GM21528 (cell line): Measurements from ENCODE around the gene IL10RA.

ENCODE experiments used
- ATAC-seq: cut with Tn5 transposase; IDR thresholded peaks from one replicate; pipeline ENCODE4 v1.9.1; 2021; ENCODE audit warnings: mild to moderate bottlenecking, moderate library complexity; ENCODE audit not compliant: unreplicated experiment, low FRiP score

IL10RA gene

DNA sequence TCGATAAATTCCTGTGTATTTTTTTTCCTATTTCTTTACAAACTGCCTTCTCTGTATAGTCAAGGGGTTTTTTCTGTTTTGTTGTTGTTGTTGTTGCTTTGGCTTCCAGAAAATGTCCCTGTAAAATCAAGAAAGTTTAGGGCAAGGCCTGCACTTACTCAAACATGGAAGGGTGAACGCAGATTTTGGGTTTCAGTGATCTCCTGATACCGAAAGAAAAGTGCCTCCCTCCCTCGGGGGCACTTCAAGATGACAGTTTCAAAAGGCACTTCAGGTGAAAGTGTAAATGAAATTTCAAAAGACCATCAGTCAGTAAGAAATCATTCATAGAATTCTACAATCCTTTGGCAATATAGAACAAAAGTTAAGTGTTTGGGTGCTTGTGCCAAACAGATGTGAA is 47.2 kb downstream of the IL10RA start:
- no peak for ATAC-seq

DNA sequence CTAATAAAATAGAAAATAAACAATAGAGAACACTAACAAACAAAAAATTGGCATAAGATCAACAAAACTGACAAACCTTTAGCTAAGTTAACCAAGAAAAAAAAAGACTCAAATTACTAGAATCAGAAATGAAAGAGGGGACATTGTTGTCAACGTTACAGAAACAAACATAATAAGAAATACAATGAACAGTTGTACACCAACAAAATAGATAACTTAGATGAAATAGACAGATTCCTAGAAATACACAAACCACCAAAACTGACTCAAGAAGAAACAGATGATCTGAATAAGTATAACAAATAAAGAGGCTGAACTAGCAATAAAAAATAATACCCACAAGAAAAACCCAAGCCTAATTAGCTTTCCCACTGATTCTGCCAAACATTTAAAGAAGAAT is 55.9 kb downstream of the IL10RA start:
- ATAC-seq, result no peak

DNA sequence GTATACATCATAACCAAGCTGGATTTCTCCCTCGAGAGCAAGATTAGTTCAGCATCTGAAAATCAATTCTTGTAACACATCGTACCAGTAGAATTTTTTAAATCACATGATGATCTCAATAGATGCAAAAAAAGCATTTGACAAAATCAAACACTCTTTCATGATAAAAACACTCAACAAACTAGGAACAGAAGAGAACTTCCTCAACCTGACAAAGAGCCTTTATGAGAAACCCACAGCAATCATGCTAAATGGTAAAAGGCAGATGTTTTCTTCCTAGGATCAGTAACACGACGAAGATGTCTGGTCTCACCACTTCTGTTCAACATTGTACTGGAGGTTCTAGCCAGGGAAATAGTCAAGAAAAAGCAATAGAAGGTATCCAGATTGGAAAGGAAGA is 56.6 kb downstream of the IL10RA start:
- ATAC-seq, result no peak

DNA sequence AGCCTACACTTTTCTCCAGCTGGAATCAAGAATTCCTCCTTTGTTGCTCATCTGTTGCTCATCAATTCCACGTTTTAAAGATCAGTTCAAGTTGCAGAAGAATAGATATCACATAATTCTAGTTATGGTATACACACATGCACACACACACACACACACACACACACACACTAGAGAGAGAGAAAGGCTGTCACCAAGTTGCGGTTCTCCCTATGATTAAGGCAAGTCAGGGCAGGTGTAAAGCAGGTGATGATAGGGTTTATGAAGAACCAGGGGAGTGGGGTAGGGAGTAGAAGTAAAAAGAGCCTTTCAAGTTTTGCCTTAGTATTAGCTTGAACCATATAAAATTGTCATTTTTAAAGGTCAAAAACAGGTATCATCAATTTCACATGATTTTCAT is 59.0 kb downstream of the IL10RA start:
- ATAC-seq, result no peak

DNA sequence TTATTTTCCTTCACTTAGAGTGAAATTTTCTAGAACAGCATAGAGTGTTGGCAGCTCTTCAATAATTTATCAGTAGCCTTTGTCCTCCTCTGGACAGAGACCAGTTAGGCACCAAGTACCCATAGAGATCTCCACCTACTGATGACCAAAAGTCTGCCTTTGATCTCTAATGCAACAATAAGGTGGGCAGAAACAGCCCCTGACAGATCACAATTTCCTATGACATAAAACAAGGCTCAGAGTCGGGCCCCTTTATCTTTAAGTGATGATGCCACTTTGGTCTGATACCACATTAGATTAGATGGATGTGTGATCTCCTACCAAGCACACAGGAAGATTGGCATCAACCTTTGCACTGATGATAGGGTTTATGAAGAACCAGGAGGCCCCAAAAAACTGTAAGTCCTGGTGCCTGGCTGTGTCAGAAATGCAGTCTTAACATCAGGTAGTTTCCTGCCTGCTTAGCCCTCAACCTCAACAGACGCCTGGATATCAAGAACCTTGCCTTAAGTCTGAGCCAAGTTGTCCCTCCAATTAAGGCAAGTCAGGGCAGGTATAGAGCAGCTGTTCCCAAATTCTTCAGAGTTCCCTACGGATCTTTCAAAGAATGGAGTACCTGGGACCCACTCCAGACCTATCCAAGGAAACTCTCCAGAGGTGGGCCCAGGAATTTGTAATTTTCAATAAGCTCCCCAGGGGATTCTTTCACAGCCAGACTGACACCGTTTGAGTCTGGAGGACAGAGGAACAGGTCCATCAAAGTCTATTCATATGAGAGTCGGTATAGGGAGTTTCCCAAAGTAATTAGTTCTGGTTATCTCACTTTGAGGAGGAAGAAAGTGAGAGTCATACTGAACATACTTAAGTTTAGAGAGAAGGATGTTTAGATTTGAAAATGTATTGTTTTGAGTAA is 60.1 kb downstream of the IL10RA start:
- no peak for ATAC-seq

DNA sequence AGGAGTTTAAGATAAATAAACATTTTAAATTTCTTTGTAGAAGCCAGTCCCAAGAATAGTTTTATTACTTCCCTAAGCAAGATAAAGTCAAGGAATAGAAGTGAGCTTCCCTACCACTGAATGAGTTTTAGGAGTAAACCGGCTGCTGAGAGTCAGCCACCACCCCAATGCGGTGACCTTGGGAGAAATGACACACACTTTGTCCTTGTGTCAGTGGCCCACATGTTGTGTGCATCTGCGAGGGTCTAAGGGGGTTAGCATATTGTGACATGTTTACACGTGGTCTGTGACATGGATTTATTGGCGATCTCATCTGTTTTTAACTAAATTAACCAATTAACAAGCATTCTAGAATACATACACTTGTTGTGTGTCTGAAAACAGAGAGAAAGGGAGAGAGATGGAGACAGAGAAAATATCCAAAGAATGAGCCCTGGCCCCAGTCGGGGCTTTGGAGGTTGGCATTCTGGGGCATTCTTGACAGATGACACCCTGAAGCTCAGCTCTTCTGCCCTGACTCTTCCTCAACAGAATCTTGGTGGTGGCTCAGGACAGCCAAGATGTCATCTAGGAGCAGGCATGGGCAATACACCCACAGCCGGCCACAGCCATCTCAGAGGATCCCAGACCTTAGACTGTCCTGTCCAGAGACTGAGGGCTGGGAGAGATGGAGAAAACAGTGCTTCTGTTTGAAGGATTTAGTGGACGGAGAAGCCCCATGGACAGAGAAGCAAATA is 60.9 kb downstream of the IL10RA start:
- no peak for ATAC-seq

DNA sequence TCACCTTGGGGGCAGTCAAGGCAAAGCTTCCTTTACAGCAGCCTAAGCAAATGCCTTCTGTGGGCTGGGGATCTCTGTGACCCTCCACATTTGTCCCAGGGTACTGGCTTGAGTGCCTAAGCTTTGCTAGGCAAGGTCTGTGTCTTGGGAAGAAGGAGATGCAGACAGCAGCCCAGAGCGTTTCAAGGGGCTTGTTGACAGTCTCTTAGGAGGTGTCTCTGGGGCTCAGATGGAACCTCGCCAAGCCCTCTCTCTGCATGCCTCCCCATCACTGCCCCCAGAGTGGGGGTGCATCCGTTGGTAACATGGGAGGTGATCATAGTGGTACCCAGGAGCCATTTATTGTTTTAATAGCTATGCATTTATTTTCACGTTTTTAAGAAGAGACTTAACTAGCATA is 61.6 kb downstream of the IL10RA start:
- no peak for ATAC-seq

DNA sequence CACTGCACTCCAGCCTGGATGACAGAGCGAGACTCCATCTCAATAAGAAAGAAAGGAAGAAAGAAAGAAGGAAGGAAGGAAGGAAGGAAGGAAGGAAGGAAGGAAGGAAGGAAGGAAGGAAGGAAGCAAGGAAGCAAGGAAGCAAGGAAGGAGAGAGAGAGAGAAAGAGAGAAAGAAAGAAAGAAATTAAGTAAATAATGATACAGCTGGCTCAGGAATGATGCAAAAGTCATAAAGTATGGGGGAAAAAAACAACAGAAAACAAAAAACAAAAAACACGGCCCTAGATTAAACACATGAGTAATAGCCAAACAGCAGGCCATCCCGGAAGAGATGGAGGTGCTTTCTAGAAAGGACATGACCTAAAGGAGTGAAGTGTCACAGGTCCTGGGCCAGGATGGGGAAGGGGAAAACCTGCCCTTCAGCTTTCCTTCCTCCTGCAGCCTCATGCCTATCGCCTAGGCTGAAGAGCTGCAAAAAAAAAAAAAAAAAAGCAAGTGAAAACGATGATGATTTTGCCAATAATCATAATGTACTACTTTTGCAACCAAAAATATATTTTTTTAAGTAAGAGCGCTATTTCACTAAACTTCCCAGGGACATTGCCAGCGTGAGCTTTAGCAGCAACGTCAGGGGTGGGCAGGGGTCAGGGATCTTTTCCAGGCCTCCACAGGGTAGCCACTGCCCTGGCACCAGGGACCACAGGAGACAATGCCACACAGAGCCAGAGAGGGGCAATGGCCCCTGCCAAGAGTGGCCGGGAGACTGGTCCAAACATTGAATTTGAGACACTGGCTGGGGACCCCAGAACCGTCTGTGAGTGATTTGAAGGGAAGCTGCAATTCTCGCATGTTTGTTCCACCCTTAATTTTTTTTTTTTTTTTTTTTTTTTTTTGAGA is 62.5 kb downstream of the IL10RA start:
- ATAC-seq, result no peak

DNA sequence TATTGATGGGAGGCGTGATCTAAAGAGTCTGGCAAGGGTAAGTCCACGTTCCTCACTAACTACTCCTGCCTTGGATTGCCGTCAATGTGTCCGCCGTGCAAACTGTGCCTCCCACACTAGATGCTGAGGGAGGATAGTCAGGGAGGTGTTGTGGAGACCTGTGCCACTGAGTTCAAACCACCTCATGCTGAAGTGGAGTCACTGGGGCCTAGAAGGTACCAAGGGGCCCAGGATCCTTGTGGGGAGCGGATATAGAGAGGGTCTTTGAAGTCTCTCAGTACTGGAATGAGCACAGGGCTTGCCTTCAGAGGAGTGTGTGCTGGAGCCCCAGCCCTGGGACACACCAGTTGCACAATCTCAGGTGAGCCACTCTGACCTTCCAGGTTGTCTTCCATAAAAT is 63.6 kb downstream of the IL10RA start:
- no peak for ATAC-seq

DNA sequence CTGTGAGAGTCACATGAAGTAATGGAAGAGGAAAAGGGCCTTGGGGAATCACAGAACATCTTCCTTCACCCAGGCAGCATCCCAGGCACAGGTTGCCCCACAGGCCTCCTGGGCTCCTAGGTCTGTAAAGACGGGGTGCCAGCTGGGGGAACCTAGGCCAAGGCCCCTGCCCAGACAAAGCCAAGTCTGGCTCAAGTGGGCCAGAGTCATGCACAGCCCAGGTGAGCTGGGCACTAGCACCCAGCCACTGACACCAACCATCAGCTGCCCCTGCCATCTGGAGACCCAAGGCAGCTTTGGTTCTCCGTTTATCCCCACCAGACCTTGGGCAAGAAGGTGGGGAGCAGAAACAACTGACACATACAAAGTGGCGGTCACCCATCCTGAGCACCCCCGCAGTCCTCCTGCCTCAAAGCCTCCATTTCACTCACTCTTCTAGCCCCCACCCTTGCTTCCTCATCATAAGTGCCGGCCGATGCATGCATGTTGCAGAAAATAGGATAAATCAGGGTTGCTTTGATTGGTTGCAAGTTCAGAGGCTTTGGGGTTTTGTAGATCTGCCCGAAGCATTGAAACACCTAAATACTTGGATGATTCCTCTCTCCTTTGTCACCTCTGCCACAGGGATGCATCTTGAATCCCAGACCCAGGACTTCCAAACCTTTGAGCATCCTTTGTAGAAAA is 64.2 kb downstream of the IL10RA start:
- ATAC-seq, result no peak
